DMS153 (cell line): ENCODE data around the gene F2.
"Not testable (repeated sequence)": the region's sequence is repeated elsewhere in the genome, so short reads cannot be mapped to it uniquely, and the experiment has no call there.

Source experiments
- DNase-seq: peaks from one replicate; lab custom pipeline; 2025; lab: John Stamatoyannopoulos, UW

The F2 gene

DNA sequence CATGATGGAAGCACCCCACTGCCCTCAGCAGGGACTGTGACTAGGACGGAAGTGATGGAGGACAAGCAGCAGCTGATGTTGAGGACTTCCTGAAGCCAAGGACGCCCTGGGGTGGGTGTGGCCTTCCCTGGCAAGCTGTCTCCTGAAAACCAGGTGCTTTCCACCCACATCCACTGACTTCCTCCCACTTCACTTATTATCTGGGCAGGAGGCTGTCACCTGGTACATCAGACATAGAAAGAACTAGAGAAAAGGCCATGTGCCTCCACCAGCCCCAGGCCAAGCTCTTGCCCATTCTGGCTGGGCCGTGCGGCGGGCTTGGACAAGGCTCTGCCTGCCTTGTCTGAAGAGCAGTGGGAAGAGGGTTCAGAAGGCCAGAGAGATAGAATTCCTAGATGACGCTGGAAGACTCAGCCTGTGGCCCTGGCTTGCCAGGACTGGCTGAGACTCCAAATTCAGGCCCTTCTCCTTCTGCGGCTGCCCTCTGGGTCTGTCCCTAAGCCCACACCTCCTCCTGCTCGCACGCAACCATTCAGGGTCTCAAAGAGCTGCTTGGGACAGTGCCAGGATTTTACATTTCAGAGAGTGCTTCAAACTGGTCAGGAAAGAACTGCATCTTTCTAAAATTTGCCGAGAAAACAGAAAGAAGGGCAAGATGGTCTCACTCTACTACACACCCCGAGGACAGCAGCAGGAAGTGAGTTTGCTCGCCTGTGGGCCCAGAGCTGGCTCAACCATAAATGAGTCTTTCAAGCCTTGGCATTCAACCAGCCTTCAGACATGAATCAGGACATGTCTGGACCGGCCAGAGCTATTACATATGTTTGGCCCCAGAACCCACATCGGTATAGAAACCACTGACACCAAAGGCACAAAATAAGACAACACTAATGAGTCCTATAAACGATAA is 31.9 kb upstream of the F2 start:
- DNase-seq, result peak; percentile 94

DNA sequence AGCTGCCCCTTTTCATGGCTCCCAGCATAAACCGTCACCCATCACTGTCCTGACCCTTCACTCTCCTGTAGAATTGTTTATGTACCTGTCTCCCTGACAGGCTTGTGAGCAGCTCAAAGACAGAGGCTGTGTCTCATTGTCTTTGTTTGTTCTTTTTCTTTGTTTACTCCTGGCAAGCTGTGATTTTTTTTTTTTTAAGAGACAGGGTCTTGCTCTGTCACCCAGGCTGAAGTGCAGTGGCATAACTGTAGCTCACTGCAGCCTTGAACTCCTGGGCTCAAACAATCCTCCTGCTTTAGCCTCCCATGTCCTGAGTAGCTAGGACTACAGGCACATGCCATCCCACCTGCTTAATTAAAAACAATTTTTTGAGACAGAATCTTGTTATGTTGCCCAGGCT is 28.3 kb upstream of the F2 start:
- DNase-seq, result no peak

DNA sequence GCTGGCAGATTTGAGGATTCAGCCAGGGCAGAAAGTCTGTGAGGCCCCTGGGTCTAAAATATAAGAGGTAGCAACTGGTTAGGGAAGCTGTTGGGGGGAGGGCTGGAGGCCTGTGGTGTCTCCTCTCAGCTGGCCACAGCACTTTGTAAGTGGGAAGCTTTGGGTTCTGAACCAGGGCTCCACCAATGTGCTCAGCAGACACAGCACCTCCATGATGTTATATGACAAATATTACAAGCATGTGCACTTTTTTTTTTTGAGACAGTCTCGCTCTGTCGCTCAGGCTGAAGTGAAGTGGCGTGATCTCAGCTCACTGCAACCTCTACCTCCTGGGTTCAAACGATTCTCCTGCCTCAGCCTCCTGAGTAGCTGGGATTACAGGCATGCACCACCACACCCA is 26.6 kb upstream of the F2 start:
- DNase-seq, result no peak

DNA sequence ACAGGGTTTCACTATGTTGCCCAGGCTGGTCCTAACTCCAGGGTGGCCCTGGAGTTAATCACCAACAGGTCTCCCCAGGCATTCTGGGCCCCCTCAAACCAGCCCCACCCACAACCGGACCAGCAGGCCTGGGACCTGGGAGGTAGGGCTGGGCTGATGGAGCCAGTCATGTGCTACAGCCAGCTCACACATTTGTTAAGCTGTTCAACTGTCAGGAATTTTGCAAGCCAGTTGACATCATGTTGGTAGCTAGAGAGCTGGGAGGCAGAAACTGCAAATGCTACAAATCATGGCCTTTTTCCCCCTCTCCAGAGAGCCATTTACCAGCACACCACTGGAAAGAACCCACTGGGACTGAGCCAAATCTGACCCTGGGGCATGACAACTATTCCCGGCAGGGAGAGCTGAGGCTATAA is 25.4 kb upstream of the F2 start:
- no peak for DNase-seq

DNA sequence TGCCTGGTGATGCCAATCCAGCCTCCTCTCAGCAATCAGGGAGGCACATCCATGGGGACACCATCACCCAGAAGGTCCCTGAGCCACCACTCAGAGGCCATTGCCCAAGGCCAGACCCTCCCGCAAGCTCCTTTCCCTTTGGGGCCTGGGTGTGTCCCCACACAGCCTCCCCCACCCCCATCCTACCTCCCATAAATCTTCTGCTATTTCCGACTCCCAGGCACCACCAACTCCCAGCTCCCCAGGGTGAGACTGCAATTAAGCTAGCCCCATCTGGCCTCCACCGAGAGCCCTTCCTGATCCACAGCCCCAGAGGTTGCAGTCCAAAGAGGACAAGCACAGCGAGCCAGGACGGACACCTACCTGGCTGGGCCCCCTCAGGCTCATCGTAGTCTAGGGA is 24.9 kb upstream of the F2 start:
- DNase-seq, result no peak

DNA sequence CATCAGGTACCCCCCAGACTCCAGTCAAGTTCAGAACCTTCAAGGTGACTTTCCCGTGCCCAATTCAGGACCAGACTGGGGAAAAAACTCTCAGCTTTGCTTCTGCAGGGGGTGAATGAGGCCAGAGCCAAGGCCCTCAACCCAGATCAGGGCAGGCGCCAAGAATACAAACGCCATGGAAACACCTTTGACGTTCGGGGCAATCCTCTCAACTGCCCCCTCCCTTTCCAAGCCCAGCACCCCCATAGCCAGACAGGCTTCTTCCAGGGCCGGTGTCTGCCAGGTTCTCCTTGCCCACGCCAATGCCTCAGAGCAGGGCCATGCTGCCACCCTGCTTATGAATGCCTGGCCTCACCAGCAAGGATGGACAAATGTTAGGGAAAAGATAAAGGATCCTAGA is 24.4 kb upstream of the F2 start:
- DNase-seq, result no peak

DNA sequence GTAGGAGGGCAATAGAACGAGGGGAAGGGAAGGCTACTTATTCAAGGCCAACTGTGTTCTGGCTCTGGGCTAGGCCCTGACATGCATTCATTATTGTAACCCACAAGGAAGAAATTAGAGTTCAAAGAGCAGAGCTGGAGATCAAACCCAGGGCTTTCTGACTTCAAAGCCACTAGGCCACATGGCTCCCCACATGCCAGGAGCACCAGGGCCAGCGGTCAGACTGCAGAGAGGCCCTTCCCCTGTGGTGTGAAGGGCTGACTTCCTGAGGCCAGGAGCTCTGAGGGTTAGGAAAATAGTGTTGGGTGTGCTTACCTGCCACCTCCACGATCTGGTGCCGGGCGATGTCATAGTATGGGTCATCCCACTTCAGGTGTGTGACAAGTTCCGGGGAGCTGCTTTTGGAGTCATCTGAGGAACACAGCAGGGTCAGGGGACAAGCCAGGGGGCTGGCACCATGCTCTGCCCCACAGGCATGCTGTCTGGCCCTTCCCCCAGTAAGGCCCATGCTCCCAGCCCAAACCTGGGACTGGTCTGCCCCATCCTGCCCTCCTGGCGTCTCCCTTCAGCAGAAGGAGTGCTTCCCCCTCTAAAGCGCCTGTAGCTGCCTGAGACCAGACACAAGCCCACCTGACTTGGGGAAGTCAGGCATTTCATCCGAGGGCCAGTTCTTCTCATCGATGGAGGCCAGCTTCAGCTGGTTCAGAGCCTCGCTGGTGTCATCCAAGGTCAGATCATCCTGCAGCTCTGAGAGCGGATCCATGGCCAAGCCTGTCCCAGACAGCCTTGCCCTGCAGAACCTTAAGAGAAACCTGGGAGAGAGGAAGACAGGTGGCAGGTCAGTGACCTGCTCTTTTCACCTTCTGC is 23.4 kb upstream of the F2 start:
- no peak for DNase-seq

DNA sequence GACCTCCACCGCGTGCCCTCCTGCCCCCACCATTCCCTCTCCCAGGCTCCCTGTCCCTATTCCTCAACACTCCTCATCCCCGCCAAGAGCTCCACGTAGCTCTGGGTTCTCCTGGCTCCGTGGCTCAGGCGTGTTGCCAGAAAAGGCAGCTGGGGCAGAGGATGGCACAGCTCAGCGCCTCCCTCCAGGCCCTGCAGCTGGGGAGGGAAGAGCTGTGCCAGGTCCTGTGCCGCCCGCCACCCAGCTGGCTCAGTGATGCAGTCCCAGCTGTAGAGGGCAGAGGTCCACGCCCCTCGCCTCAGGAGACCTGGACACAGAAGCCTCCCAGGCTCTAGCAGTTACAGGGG is 22.8 kb upstream of the F2 start:
- no peak for DNase-seq

DNA sequence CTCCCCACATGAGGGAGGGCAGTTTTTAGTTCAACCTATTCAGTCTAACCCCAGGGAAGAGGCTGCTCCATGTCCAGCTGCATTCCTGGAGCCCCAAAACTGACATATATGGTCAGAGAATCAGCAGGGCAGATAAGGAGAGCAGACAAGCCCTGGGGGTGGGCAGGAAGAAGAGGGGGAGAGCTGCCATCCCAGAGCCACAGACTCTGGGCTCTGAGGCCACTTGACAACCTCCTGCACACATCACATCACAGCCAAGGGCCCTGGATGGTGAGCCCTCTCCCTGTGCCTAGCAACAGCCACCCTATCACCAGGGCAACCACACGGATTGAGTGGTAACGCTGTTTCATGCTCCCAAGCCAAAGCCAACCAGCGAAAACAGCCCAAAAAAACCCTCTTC is 21.7 kb upstream of the F2 start:
- DNase-seq, result no peak

DNA sequence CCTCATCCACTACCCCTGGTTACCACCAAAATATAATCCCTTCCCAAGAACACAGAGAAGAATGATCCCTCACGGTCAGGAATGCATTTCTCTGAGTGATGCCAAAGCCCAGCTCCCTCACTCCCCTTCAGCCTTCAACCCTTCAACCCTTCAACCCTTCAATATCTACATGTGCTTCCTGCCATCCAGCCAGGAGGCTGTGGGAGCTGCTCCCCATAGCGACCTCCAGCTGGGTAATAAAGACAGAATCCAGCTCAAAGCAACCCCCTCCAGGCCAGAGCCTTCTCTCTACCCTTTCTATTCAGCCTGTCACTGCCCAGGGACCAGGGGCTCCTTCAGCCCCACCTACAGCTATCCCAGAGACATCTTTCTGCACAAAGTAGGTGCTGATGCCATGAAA is 21.3 kb upstream of the F2 start:
- no peak for DNase-seq

DNA sequence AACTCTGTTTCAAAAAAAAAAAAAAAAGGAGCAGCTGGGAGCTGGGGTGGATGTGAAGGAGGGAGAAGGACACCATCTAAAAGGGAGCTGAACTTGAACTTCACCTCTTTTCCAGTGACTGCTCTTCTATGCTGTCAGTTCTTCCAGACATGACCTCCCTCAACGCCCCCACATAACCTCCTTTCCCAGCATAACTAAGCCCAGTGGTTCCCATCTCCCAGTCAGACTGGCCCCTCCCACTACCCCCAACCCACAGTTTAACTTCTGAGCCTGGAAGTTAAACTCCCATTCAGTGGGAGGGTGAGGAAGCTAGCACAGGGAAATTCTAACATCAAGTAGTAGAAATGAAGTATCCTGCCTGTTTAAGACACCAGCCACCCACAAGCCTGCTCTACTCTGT is 20.4 kb upstream of the F2 start:
- DNase-seq, result no peak

DNA sequence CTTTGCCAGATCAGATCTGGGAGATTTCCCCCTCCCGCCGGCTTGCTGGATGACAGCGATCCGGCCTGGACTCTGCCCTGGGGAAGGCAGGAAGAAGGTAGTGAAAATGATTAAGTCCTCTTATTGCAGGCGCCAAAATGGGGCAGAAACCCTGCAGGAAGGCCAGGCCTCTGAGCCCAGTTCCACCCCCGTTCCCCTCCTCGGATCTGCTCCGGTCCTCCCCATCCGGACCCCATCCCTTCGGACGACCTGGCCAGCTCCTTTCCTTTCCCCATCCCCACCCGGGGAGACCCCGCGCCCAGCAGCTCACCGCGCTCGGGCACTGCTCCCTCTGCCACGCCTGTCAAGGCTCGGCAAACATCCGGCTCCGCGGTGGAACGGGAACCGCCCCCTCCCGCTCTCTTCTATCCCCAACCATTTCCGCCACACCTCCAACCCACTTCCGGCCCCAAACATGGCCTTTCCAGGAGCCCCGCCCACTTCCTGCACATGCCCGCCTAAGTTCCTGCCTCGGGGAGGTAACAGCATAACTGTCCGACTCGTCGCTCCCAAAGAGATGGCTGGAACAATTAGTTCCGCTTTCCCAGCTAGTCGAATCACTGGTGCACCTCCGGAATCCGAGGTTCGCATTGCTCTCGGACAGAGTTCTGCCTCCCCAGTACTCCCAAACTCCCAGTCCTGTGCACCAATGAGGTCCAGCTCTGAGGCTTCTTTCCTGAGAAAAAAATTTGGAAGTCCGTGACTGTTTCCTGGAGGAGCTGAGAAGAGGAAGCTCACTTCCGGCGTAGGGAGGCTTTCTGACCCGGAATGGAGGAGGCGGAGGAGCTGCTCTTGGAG is 18.6 kb upstream of the F2 start, which contains the start of the genes ARHGAP1 and ZNF408:
Gene ARHGAP1, minus strand, starts transcription at position 379 of the 837 bp plus-strand sequence. CDS start 4,512 bp downstream, outside the sequence.
Gene ZNF408, plus strand, starts transcription at position 791 of the 837 bp plus-strand sequence. Its CDS starts 17 bp downstream, at position 808.
- peak; percentile 98 for DNase-seq

DNA sequence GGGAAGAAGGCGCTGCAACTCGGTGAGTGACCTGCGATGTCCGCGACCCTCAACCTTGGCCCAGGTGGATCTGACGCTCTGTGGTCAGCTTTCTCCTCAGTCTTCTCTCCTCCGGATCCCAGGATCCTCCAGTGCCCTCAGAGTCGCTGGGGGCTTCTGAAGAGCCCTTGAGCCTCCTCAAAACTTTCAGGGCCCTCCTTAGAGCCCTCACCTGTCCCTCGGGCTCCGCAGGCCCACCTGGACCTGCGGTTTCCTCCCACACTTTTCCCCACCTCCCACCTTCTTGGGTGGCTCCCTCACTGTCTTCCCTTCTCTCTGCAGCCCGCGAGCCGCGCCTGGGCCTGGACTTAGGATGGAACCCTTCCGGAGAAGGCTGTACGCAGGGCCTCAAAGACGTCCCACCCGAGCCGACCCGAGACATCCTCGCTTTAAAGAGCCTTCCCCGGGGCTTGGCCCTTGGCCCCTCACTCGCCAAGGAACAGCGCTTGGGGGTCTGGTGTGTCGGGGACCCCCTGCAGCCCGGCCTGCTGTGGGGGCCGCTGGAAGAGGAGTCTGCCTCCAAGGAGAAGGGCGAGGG is 17.8 kb upstream of the F2 start:
- DNase-seq, result no peak

DNA sequence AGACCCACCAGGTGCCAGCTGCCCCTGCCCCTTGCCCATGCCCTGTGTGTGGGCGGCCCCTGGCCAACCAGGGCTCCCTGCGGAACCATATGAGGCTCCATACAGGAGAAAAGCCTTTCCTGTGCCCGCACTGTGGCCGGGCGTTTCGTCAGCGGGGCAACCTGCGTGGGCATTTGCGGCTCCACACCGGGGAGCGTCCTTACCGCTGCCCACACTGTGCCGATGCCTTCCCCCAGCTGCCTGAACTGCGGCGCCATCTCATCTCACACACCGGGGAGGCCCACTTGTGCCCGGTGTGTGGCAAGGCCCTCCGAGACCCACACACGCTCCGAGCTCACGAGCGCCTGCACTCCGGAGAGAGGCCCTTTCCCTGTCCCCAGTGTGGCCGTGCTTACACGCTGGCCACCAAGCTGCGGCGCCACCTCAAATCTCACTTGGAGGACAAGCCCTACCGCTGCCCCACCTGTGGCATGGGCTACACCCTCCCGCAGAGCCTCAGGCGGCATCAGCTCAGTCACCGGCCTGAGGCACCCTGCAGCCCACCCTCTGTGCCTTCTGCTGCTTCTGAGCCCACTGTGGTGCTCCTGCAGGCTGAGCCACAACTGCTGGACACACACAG is 13.8 kb upstream of the F2 start:
- DNase-seq, result no peak

DNA sequence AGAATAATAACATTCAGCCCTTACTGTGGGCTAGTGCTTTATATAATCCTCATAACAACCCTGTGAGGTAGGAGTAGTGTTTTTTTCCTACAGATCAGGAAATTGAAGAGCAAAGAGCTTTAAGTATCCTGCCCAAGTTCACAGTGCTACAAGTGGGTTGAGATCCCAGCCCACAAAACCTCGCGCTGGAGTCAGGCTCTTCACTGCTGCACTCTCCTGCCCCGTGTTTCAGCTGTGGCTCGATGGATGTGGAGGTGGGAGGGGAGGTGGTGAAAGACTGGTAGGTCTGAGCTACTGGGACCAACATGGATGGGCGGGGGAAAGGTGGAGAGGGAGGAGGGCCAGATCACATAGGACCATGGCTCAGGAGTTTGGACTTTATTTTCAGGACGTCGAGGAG is 12.1 kb upstream of the F2 start:
- no peak for DNase-seq

DNA sequence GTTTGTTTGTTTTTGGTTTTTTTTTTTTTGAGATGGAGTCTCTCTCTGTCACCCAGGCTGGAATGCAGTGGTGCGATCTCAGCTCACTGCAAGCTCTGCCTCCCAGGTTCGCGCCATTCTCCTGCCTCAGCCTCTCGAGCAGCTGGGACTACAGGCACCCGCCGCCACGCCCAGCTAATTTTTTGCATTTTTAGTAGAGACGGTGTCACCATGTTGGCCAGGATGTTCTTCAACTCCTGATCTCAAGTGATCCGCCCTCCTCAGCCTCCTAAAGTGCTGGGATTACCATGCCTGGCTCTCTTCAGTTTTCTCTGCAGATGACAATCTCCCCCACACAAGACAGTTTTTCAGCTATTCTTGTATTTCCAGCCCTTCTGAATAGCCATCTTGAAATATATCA is 9.7 kb upstream of the F2 start:
- not testable (repeated sequence) for DNase-seq

DNA sequence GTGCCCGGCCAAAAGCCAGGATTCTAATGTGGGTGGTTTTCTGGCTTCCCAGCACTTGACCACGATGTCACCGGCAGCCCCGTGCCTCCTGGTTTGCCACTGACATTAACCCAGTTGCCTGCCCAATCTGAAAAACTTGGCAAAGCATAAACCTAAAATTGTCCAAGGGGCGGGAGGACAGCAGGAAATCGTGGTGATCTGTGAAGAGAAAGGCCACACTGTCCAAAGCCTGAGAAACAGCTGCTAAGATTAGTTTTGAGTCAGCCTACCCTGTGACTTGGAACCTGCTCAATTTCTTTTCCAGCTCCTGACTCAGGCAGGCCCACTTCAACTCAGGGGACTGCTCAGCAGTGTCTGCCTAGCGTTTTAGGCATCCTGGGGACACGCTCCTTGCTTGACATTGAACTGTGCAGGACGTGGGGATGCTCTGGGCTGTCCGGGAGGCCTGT is 8.2 kb upstream of the F2 start:
- DNase-seq, result no peak

DNA sequence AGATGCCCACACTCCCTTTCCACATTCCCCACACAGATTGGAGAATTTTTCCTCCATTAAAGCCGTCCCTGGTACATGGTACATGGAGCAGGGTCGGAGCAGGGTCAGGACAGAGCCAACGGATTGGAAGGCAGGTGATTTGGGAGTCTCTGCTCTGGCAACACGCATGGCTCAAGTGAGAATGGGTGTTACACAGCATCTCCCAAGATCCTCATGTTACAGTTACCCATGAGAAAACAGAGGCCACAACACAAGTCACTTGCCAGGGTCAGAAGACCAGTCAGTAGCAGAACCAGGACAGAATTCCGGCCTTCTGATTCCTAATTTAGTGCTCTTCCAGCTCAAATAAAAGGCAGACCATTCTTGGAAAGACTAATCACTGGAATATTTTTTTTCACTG is 7.7 kb upstream of the F2 start:
- DNase-seq, result no peak

DNA sequence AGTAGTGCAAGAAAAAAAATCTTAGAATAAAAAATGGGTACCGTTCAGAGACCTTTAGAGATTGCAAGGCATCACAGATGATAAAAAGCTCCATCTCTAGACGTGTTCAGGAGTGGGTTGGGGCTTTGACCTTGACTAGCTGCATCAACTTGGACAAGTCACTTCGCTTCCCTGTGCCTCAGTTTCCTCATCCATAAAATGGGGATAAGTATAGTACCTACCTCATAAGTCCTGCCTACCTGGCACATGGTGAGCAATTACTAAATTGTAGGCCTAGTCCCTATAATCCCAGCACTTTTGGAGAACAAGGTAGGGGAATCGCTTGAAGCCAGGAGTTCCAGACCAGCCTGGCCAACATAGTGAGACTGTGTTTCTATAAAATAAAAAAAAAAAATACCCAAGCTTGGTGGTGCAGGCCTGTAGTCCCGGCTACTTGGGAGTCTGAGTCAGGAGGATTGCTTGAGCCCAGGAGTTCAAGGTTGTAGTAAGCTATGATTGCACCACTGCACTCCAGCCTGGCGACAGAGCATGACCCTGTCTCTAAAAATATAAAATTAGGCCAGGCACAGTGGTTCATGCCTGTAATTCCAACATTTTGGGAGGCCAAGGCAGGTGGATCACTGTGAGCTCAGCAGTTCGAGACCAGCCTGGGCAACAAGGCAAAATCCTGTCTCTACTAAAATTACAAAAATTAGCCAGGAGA is 6.0 kb upstream of the F2 start:
- DNase-seq, result no peak

DNA sequence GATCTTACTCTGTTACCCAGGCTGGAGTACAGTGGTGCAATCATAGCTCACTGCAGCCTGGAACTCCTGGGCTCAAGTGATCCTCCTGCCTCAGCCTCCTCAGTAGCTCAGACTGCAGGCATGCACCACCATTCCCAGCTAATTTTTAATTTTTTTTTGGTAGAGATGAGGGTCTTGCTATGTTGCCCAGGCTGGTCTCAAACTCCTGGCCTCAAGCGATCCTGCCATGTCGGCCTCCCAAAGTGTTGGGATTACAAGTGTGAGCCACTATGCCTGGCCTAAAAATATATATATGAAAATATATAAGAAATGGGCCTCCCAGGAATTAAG is 1.2 kb upstream of the F2 start:
- DNase-seq, result not testable (repeated sequence)
